ENCODE measurements around the gene WDFY2. TPM values are rescaled to one million over a fixed set of nuclear protein-coding genes. Genes with fewer than 3 reads are reported as not detected.

The WDFY2 gene
- total and polyA plus RNA-seq, 2 experiments from 2014 or later: 11.4 to 24.0 TPM

GRCh38 chr13:51759240-51759639 is 175.0 kb downstream of the WDFY2 start:
- Histone ChIP-seq H3K79me2 (replicated peaks; ENCODE audit: insufficient read depth) (no peaks in the 10 kb centered on the region), H4K20me1 (replicated peaks; ENCODE audit: insufficient read depth) (no peaks in the 10 kb centered on the region; the same call in none of the 2 replicates), H3F3A (replicated peaks; ENCODE audit: low read depth) (peaks cover 3% of the 10 kb centered on the region; the same call in 1 of the 2 replicates), H3K27ac (ENCODE audit: low read depth) (no peak overlapping the region), H3K9me2 (ENCODE audit: insufficient read depth) (no peaks in the 10 kb centered on the region), H3K27me3 (ENCODE audit: insufficient read depth) (no peaks in the 10 kb centered on the region), H3K4me1 (ENCODE audit: insufficient read depth) (no peaks in the 10 kb centered on the region), H3K4me3 (no peak overlapping the region), H2AFZ (no peak overlapping the region), H3K36me3 (ENCODE audit: insufficient read depth) (peaks cover 34% of the 10 kb centered on the region), H3K4me2 (no peak overlapping the region)
- no peak for ATAC-seq
- H3K4me3 Mint-ChIP-seq: no peak overlapping the region
- no peaks in the 10 kb centered on the region for H3K9me3 Mint-ChIP-seq
- TF ChIP-seq ETS1 (IDR thresholded peaks at IDR 0.05): no peak
- TF ChIP-seq CREB1 (CRISPR knock-in tag; IDR thresholded peaks at IDR 0.05; ENCODE audit: low read depth): no peak
- TF ChIP-seq EZH2 (IDR thresholded peaks at IDR 0.05; ENCODE audit: low read depth, unreplicated experiment): no peak
- no peak for DNase-seq (ENCODE audit: low spot score)
- peaks cover 57% of the 10 kb centered on the region for H3K36me3 Mint-ChIP-seq (ENCODE audit: low read depth)
- H3K4me1 Mint-ChIP-seq: peaks cover 3% of the 10 kb centered on the region; the same call in 1 of the 3 replicates
- H3K27ac Mint-ChIP-seq: no peak overlapping the region
- H3K27me3 Mint-ChIP-seq (ENCODE audit: insufficient read depth, low read depth, poor library complexity): peaks cover 3% of the 10 kb centered on the region

DNA sequence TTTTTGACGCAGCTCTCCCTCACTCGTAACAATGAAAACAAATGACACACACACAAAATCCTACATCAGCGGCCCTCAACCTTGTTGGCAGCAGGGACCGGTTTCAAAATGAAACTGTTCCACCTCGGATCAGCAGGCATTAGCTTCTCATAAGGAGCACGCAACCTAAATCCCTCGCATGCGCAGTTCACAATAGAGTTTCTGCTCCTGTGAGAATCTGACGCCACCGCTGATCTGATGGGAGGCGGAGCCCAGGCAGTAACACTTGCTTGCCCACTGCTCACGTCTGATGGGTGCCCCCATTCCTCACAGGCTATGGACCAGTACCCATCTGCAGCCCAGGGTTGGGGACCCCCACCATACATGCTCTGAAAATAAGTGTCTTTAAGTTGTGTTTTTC is 176.3 kb downstream of the WDFY2 start:
- no peaks in the 10 kb centered on the region for H3K79me2 ChIP-seq (replicated peaks; ENCODE audit: insufficient read depth)
- no peak overlapping the region for H2AFZ ChIP-seq
- H3K36me3 ChIP-seq (ENCODE audit: insufficient read depth): peaks cover 25% of the 10 kb centered on the region
- H4K20me1 ChIP-seq (replicated peaks; ENCODE audit: insufficient read depth): no peaks in the 10 kb centered on the region; the same call in none of the 2 replicates
- H3F3A ChIP-seq (replicated peaks; ENCODE audit: low read depth): peaks cover 3% of the 10 kb centered on the region; the same call in 1 of the 2 replicates
- no peak overlapping the region for H3K4me3 ChIP-seq
- H3K27me3 ChIP-seq (ENCODE audit: insufficient read depth): no peaks in the 10 kb centered on the region
- DNase-seq (ENCODE audit: low spot score): no peak
- peaks cover 52% of the 10 kb centered on the region for H3K36me3 Mint-ChIP-seq (ENCODE audit: low read depth)
- H3K27ac ChIP-seq (ENCODE audit: low read depth): no peak overlapping the region
- H3K9me2 ChIP-seq (ENCODE audit: insufficient read depth): no peaks in the 10 kb centered on the region
- peaks cover 3% of the 10 kb centered on the region for H3K27me3 Mint-ChIP-seq (ENCODE audit: insufficient read depth, low read depth, poor library complexity)
- no peak overlapping the region for H3K27ac Mint-ChIP-seq
- no peaks in the 10 kb centered on the region for H3K4me1 ChIP-seq (ENCODE audit: insufficient read depth)
- no peaks in the 10 kb centered on the region for H3K9me3 Mint-ChIP-seq
- no peak for ATAC-seq
- H3K4me2 ChIP-seq: no peak overlapping the region
- H3K4me3 Mint-ChIP-seq: no peak overlapping the region
- H3K4me1 Mint-ChIP-seq: peaks cover 3% of the 10 kb centered on the region; the same call in 1 of the 3 replicates
- TF ChIP-seq EZH2phosphoT487 (IDR thresholded peaks at IDR 0.05; ENCODE audit: unreplicated experiment): no peak
- TF ChIP-seq REST (IDR thresholded peaks at IDR 0.05; ENCODE audit: unreplicated experiment): no peak
- no peak for TF ChIP-seq POLR2AphosphoS5 (IDR thresholded peaks at IDR 0.05; ENCODE audit: low read depth)
- no peak for TF ChIP-seq STAT1 (IDR thresholded peaks at IDR 0.05; ENCODE audit: unreplicated experiment)
- TF ChIP-seq CTCF (conservative IDR thresholded peaks at IDR 0.05; ENCODE audit: low read depth in 2 of 2): no peak
- no peak for TF ChIP-seq ETS1 (IDR thresholded peaks at IDR 0.05)
- TF ChIP-seq ZNF331 (CRISPR knock-in tag; IDR thresholded peaks at IDR 0.05; ENCODE audit: low read depth): no peak
- TF ChIP-seq NANOG (IDR thresholded peaks at IDR 0.05; ENCODE audit: borderline replicate concordance): no peak
- no peak for TF ChIP-seq JUNB (IDR thresholded peaks at IDR 0.05; ENCODE audit: unreplicated experiment)
- no peak for TF ChIP-seq CREB1 (CRISPR knock-in tag; IDR thresholded peaks at IDR 0.05; ENCODE audit: low read depth)
